Retinal pigment epithelial cell (primary cell): ENCODE measurements around the gene LONRF3.
A peak's percentile ranks its signal among the peaks of the same experiment; 100 is the strongest.
"Not testable (repeated sequence)": the region's sequence is repeated elsewhere in the genome, so short reads cannot be mapped to it uniquely, and the experiment has no call there.

ENCODE experiments used
- DNase-seq: peaks from one replicate; pipeline ENCODE4 v3.0.0-alpha.2; 2010; ENCODE audit warnings: low read depth
- H3K4me3 ChIP-seq: 2 replicates; pipeline ENCODE4 v1.5.1; 2011; ENCODE audit warnings: mild to moderate bottlenecking, low read length, control low read depth, moderate library complexity
- CTCF ChIP-seq: conservative IDR thresholded peaks from 2 replicates; pipeline ENCODE4 v1.5.1; 2011; ENCODE audit warnings: low read depth, low read length, control low read depth, inconsistent platforms

The LONRF3 gene

GRCh38 chrX:118983513-118983912 is 9.1 kb downstream of the LONRF3 start:
- DNase-seq = no peak
- no peak for TF ChIP-seq CTCF
- H3K4me3 ChIP-seq = no peak overlapping the region

- no peak for DNase-seq
These were observed 14.5 kb downstream of the LONRF3 start for GRCh38 chrX:118988911-118989310.

DNA sequence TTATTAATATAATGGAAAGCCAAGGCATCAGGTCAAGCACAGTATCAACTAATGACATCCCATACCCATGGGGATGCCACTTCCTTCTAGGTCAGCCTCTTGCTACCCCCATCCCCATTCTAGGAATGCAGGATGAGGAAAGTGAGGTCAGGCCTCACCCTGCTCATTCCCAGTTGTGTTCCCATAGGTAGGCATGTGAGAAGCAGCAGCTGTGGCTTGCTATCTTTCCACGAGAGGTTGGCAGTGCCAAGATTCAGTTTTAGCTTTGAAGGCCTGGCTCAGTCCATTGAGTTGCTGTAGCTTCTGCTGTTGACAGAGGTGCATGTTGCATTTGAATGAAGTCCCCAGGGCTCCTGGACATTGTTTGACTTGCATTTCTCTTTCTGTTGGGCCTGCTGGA is 15.5 kb downstream of the LONRF3 start:
- no peak overlapping the region for H3K4me3 ChIP-seq
- no peak for DNase-seq
- TF ChIP-seq CTCF = no peak

More at GRCh38 chrX:118988911-118989310, 14.5 kb downstream of the LONRF3 start:
- TF ChIP-seq CTCF = no peak
- H3K4me3 ChIP-seq = no peak overlapping the region

- TF ChIP-seq CTCF = no peak
- H3K4me3 ChIP-seq = no peak overlapping the region
- no peak for DNase-seq
These were observed 16.3 kb downstream of the LONRF3 start for GRCh38 chrX:118990512-118991227.

DNA sequence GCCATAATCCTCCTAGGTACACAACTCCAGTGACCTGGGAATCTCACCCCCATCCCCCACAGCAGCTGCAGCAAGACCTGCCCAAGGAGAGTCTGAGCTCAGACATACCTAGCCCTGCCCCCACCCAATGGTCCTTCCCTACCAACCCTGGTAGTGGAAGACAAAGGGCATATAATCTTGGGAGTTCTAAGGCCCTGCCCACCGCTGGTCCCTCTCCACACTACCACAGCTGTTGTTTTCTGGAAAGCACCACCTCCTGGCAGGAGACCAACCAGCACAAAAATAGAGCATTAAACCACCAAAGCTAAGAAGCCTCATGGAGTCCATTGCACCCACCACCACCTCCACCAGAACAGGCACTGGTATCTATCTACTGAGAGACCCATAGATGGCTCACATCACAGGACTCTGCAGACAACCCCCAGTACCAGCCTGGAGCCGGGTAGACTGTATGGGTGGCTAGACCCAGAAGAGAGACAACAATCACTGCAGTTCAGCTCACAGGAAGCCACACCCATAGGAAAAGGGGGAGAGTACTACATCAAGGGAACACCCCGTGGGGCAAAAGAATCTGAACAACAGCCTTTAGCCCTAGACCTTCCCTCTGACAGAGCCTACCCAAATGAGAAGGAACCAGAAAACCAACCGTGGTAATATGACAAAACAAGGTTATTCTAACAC is 18.2 kb downstream of the LONRF3 start:
- DNase-seq, H3K4me3 ChIP-seq: not testable (repeated sequence)

DNA sequence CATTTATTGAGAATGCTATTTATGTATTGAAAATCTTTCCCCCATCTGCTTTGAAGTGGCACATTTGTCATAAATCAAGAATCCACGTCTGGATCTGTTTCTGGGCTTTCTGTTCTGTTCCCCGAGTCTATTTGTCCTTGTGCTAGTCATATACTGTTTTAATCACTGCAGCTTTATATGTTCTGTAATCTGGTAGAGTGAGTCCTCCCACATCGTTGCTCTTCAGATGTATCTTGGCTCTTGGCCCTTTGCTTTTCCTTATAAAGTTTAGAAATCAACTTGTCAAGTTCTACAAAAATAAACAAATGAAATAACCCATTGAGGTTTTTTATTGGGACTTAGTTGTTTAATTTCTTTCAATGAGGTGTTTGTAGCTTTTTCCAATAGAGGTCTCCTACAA is 29.0 kb downstream of the LONRF3 start:
- TF ChIP-seq CTCF = no peak
- no peak overlapping the region for H3K4me3 ChIP-seq
- no peak for DNase-seq

- peak; percentile 97 for TF ChIP-seq CTCF
- no peak for DNase-seq
These were observed 30.6 kb downstream of the LONRF3 start for GRCh38 chrX:119004920-119005524.

More at GRCh38 chrX:119004920-119005524, 30.6 kb downstream of the LONRF3 start:
- H3K4me3 ChIP-seq = no peak overlapping the region
